Naive thymus-derived CD8-positive, alpha-beta T cell (primary cell): ENCODE results near the gene KCNE3. TPM values are rescaled to one million over a fixed set of nuclear protein-coding genes. Genes with fewer than 3 reads are reported as not detected.

Experiments
- ATAC-seq, 2 donors: fragments of 150-1000 bp; cut with Tn5 transposase in 1 of 2; sonication (Bioruptor Pico), chemical (Tn5 transposase) in 1 of 2; 1 replicate in 1 of 2; 2 replicates in 1 of 2; pipeline ENCODE4 v1.10.0; 2021; ENCODE audit warnings: mild to moderate bottlenecking in 2 of 2, moderate library complexity in 2 of 2
- POLR2A ChIA-PET: fragments of 350-600 bp; sonication (Branson Sonifier 250); formaldehyde crosslinking; loops from one replicate; lab custom pipeline; 2021; ENCODE audit warnings: antibody characterized with exemption; lab: Charles Lee
- DNase-seq, 10 donors: peaks; one replicate each; pipeline versions ENCODE4 v3.0.0 to v3.0.0-alpha.2; 2020 to 2022
- H3K27ac Mint-ChIP-seq, 10 donors: one replicate each; pipeline ENCODE4 v1.8.0; 2020 to 2022; ENCODE audit warnings: mild to moderate bottlenecking in 10 of 10, mixed read lengths in 10 of 10, moderate library complexity in 4 of 10, inconsistent platforms in 1 of 10
- H3K27me3 Mint-ChIP-seq, 5 donors: one replicate each; pipeline ENCODE4 v1.8.0; 2021 to 2022; ENCODE audit warnings: mixed read lengths in 5 of 5
- H3K36me3 Mint-ChIP-seq, 3 donors: one replicate each; pipeline ENCODE4 v1.8.0; 2020 to 2022; ENCODE audit warnings: mixed read lengths in 3 of 3, mild to moderate bottlenecking in 2 of 3, inconsistent platforms in 1 of 3
- H3K4me1 Mint-ChIP-seq, 4 donors: one replicate each; pipeline ENCODE4 v1.8.0; 2021 to 2022; ENCODE audit warnings: mixed read lengths in 4 of 4
- H3K4me3 Mint-ChIP-seq, 10 donors: one replicate each; pipeline ENCODE4 v1.8.0; 2020 to 2022; ENCODE audit warnings: mild to moderate bottlenecking in 10 of 10, mixed read lengths in 10 of 10, moderate library complexity in 6 of 10, inconsistent platforms in 1 of 10
- H3K9me3 Mint-ChIP-seq, 9 donors: one replicate each; pipeline ENCODE4 v1.8.0; 2020 to 2022; ENCODE audit warnings: mixed read lengths in 9 of 9, mild to moderate bottlenecking in 3 of 9, inconsistent platforms in 1 of 9, moderate library complexity in 1 of 9
- polyA plus RNA-seq, 3 donors: library from polyadenylated mRNA; unstranded; fragments of 300-500 nt; fragmentation: Illumina TruSeq; gene quantifications; one replicate each; pipeline ENCODE4 v1.2.3, GENCODE V29; 2021
- total RNA-seq, 8 experiments: library from RNA in 2 of 8; stranded (reverse) in 2 of 8; gene quantifications; one replicate each; pipeline ENCODE4 v1.2.3 and lab custom pipeline; 2021 to 2026

KCNE3 gene
- total and polyA plus RNA-seq, 5 experiments from 2014 or later: not detected

DNA sequence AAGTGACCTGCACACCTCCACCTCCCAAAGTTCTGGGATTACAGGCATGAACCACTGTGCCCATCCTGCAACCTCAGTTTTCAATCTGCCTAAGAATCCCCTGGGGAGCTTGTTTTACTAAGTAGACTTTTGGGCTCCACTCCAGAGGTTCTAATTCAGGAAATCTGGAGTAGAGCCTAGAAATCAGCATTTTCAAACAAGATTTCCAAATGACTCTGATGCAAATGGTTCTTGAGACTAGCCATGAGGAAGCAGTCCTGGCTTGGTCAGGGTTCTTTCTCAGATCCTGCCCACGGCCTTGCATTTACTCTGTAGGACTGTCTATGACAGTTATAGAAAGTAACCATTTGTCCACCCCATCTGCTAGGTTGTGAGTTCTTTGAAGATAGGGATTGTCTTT lies 1.6 kb upstream of the KCNE3 start:
- POLR2A ChIA-PET: no interaction called here
- peak overlapping the region in 1 of 10 donors; percentile 0 for H3K4me3 Mint-ChIP-seq
- peaks cover 0 to 2% (median 0%) of the 10 kb centered on the region in 9 donors for H3K9me3 Mint-ChIP-seq
- H3K36me3 Mint-ChIP-seq: no peaks in the 10 kb centered on the region
- peaks cover 30 to 55% (median 41%) of the 10 kb centered on the region in 5 donors for H3K27me3 Mint-ChIP-seq
- ATAC-seq: no peak
- no peak for DNase-seq
- H3K27ac Mint-ChIP-seq: no peak overlapping the region
- peaks cover 4 to 16% (median 6%) of the 10 kb centered on the region in 4 donors for H3K4me1 Mint-ChIP-seq

DNA sequence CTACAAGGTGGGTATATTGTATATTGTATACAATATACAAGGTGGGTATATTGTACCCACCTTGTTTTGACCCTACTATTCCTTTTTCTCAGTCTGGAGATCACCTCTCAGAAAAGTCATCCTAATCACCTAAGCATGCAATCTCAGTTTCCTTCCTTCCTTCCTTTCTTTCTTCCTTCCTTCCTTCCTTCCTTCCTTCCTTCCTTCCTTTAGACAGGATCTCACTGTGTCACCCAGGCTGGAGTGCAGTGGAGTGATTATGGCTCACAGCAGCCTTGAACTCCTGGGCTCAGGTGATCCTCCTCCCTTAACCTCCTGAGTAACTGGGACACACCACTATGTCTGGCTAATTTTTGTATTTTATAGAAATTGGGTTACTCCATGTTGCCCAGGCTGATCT lies 1.2 kb upstream of the KCNE3 start:
- ATAC-seq: no peak
- Mint-ChIP-seq H3K27ac (no peak overlapping the region), H3K4me3 (peak overlapping the region in 1 of 10 donors; percentile 0), H3K27me3 (peaks cover 31 to 55% (median 41%) of the 10 kb centered on the region in 5 donors), H3K4me1 (peaks cover 4 to 16% (median 6%) of the 10 kb centered on the region in 4 donors), H3K36me3 (no peaks in the 10 kb centered on the region), H3K9me3 (peaks cover 0 to 2% (median 0%) of the 10 kb centered on the region in 9 donors)
- POLR2A ChIA-PET: no interaction called here
- no peak for DNase-seq

- POLR2A ChIA-PET: no interaction called here
- Mint-ChIP-seq H3K4me3 (peak overlapping the region in 2 of 10 donors; percentile 43 to 55), H3K27ac (peak overlapping the region in 1 of 10 donors; percentile 17), H3K4me1 (peaks cover 4 to 16% (median 6%) of the 10 kb centered on the region in 4 donors), H3K36me3 (no peaks in the 10 kb centered on the region), H3K9me3 (peaks cover 0 to 2% (median 0%) of the 10 kb centered on the region in 9 donors), H3K27me3 (peaks cover 31 to 55% (median 43%) of the 10 kb centered on the region in 5 donors)
- ATAC-seq (no peak), DNase-seq (no peak)
These were observed 709 bp upstream of the KCNE3 start for GRCh38 chr11:74468058-74468457.

- no peaks in the 10 kb centered on the region for H3K9me3 Mint-ChIP-seq
- DNase-seq: no peak
- H3K27ac Mint-ChIP-seq: no peak overlapping the region
- H3K4me1 Mint-ChIP-seq: peaks cover 1 to 16% (median 6%) of the 10 kb centered on the region in 4 donors
- POLR2A ChIA-PET: no interaction called here
- no peak overlapping the region for H3K4me3 Mint-ChIP-seq
- ATAC-seq: no peak
- peaks cover 29 to 44% (median 39%) of the 10 kb centered on the region in 5 donors for H3K27me3 Mint-ChIP-seq
- no peaks in the 10 kb centered on the region for H3K36me3 Mint-ChIP-seq
These were observed 2.0 kb downstream of the KCNE3 start for GRCh38 chr11:74465291-74465708.

GRCh38 chr11:74464746-74465145 lies 2.6 kb downstream of the KCNE3 start:
- H3K9me3 Mint-ChIP-seq: no peaks in the 10 kb centered on the region
- POLR2A ChIA-PET: no interaction called here

GRCh38 chr11:74463216-74463615 lies 4.1 kb downstream of the KCNE3 start:
- ATAC-seq (no peak), DNase-seq (no peak)
- H3K9me3 Mint-ChIP-seq: no peaks in the 10 kb centered on the region
- peaks cover 23 to 35% (median 33%) of the 10 kb centered on the region in 5 donors for H3K27me3 Mint-ChIP-seq
- POLR2A ChIA-PET: interaction anchor here (0.6 kb wide), 1 partner anchor 628 kb away, joined by 3 read pairs; no protein-coding TSS in a partner anchor
- H3K4me3 Mint-ChIP-seq: no peak overlapping the region
- peak overlapping the region in 1 of 10 donors; percentile 18 for H3K27ac Mint-ChIP-seq
- no peaks in the 10 kb centered on the region for H3K36me3 Mint-ChIP-seq
- peaks cover 0 to 14% (median 5%) of the 10 kb centered on the region in 4 donors for H3K4me1 Mint-ChIP-seq

More at GRCh38 chr11:74464746-74465145, 2.6 kb downstream of the KCNE3 start:
- DNase-seq: no peak
- peaks cover 1 to 16% (median 6%) of the 10 kb centered on the region in 4 donors for H3K4me1 Mint-ChIP-seq
- no peaks in the 10 kb centered on the region for H3K36me3 Mint-ChIP-seq
- peaks cover 29 to 44% (median 39%) of the 10 kb centered on the region in 5 donors for H3K27me3 Mint-ChIP-seq
- H3K4me3 Mint-ChIP-seq: no peak overlapping the region
- ATAC-seq: no peak
- peak overlapping the region in 1 of 10 donors; percentile 22 for H3K27ac Mint-ChIP-seq

- peaks cover 0 to 10% (median 5%) of the 10 kb centered on the region in 4 donors for H3K4me1 Mint-ChIP-seq
- ATAC-seq (no peak), DNase-seq (no peak)
- H3K27ac Mint-ChIP-seq: no peak overlapping the region
- H3K27me3 Mint-ChIP-seq: peaks cover 17 to 30% (median 27%) of the 10 kb centered on the region in 5 donors
- H3K9me3 Mint-ChIP-seq: no peaks in the 10 kb centered on the region
- POLR2A ChIA-PET: interaction anchor here (0.7 kb wide), 1 partner anchor 8 kb away, joined by 3 read pairs; no protein-coding TSS in a partner anchor
- H3K36me3 Mint-ChIP-seq: no peaks in the 10 kb centered on the region
- H3K4me3 Mint-ChIP-seq: no peak overlapping the region
These were observed 4.7 kb downstream of the KCNE3 start for GRCh38 chr11:74462631-74463030.

DNA sequence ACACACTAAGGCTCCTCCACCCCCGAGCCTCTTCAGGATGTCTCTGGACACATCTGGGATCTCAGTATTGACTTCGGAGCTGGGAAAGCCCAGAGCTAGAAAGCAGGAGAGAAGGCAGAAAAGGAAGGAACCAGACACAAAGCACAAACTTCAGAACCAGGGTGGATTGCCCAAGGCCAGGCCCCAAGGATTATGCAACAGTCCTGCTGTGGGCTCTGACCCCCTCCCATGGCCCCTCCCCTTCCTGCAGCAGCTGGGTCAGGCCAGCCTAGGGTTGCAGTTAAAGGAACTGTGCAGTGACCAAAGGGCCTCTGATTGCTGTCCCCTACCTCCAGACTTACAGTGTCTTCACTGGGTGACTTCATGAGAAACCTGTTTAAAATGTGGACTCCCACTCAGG lies 5.3 kb downstream of the KCNE3 start:
- no peaks in the 10 kb centered on the region for H3K36me3 Mint-ChIP-seq
- POLR2A ChIA-PET: interaction anchor here (0.7 kb wide), 1 partner anchor 8 kb away, joined by 3 read pairs; no protein-coding TSS in a partner anchor
- H3K27ac Mint-ChIP-seq: no peak overlapping the region
- H3K9me3 Mint-ChIP-seq: no peaks in the 10 kb centered on the region
- no peak for DNase-seq
- peaks cover 16 to 28% (median 25%) of the 10 kb centered on the region in 5 donors for H3K27me3 Mint-ChIP-seq
- no peak for ATAC-seq
- H3K4me3 Mint-ChIP-seq: peak overlapping the region in 1 of 10 donors; percentile 32
- H3K4me1 Mint-ChIP-seq: peaks cover 0 to 9% (median 5%) of the 10 kb centered on the region in 4 donors

DNA sequence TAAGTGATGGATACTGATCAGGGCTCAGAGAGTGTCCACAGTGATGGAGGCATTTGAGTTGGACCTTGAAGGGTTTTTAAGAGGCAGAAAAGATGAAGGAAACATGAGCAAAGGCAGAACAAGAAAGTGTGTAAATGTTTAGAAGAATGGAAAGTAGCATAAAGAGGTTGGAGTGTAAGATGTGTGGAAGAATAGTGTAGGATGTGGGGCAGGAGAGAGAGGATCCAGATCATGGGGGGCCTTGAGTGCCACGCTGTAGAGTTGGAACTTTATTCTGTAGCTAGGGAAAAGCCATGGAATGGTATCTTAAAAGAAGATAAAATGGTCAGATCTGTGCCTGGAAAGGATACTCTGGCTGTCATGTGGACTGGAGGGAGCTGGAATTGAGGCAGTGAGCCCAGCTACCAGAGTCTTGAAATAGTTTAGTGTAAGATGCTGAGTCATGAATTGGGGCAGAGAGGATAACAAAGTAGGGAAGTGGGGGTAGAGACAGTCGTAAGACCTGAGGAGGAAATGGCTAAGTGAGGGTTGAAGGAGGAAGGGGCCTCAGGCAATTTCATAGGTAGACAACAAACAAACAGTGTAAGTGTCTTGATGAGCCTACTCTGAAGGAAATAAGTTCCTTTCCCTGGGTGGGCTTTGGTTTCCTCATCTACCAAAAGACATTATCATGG lies 6.7 kb downstream of the KCNE3 start:
- DNase-seq: no peak
- POLR2A ChIA-PET: interaction anchor here (0.6 kb wide), 1 partner anchor 580 kb away, joined by 3 read pairs; no protein-coding TSS in a partner anchor

GRCh38 chr11:74460065-74460464 lies 7.3 kb downstream of the KCNE3 start:
- no peak overlapping the region for H3K27ac Mint-ChIP-seq
- H3K36me3 Mint-ChIP-seq: no peaks in the 10 kb centered on the region
- POLR2A ChIA-PET: no interaction called here
- H3K27me3 Mint-ChIP-seq: peaks cover 3 to 11% (median 9%) of the 10 kb centered on the region in 5 donors
- H3K4me1 Mint-ChIP-seq: peaks cover 0 to 3% (median 0%) of the 10 kb centered on the region in 4 donors
- DNase-seq: no peak
- H3K4me3 Mint-ChIP-seq: no peak overlapping the region
- no peak for ATAC-seq
- H3K9me3 Mint-ChIP-seq: no peaks in the 10 kb centered on the region

More for the DNA sequence above, 6.7 kb downstream of the KCNE3 start:
- no peaks in the 10 kb centered on the region for H3K36me3 Mint-ChIP-seq
- ATAC-seq: no peak
- H3K9me3 Mint-ChIP-seq: no peaks in the 10 kb centered on the region
- H3K27ac Mint-ChIP-seq: no peak overlapping the region
- peaks cover 0 to 3% (median 0%) of the 10 kb centered on the region in 4 donors for H3K4me1 Mint-ChIP-seq
- peak overlapping the region in 1 of 10 donors; percentile 36 for H3K4me3 Mint-ChIP-seq
- H3K27me3 Mint-ChIP-seq: peaks cover 6 to 16% (median 12%) of the 10 kb centered on the region in 5 donors

GRCh38 chr11:74459584-74459983 lies 7.8 kb downstream of the KCNE3 start:
- no peaks in the 10 kb centered on the region for H3K9me3 Mint-ChIP-seq
- DNase-seq (no peak), ATAC-seq (no peak)
- H3K27ac Mint-ChIP-seq: no peak overlapping the region
- peaks cover under 1 to 6% (median 5%) of the 10 kb centered on the region in 5 donors for H3K27me3 Mint-ChIP-seq
- H3K4me1 Mint-ChIP-seq: peaks cover 0 to under 1% (median 0%) of the 10 kb centered on the region in 4 donors
- no peaks in the 10 kb centered on the region for H3K36me3 Mint-ChIP-seq
- no peak overlapping the region for H3K4me3 Mint-ChIP-seq
- POLR2A ChIA-PET: no interaction called here

GRCh38 chr11:74457356-74457755 lies 10.0 kb downstream of the KCNE3 start:
- peaks cover 5 to 9% (median 6%) of the 10 kb centered on the region in 5 donors for H3K27me3 Mint-ChIP-seq
- H3K36me3 Mint-ChIP-seq: no peaks in the 10 kb centered on the region
- ATAC-seq (no peak), DNase-seq (no peak)
- H3K4me3 Mint-ChIP-seq: no peak overlapping the region
- POLR2A ChIA-PET: no interaction called here
- peak overlapping the region in 1 of 10 donors; percentile 5 for H3K27ac Mint-ChIP-seq
- H3K9me3 Mint-ChIP-seq: no peaks in the 10 kb centered on the region
- peaks cover 0 to 6% (median 1%) of the 10 kb centered on the region in 4 donors for H3K4me1 Mint-ChIP-seq
